ENCODE data around the gene PLCXD3. TPM values are rescaled to one million over a fixed set of nuclear protein-coding genes. Genes with fewer than 3 reads are reported as not detected.

Gene PLCXD3
- not detected in 2 replicates for total RNA-seq

GRCh38 chr5:41510176-41510831 is at the start of gene PLCXD3:
Gene PLCXD3 (minus strand): TSS chr5:41510601. CDS start chr5:41510526, 75 bp downstream.
- Mint-ChIP-seq H3K9me3 (no peaks in the 10 kb centered on the region), H3K4me1 (no peaks in the 10 kb centered on the region), H3K4me3 (no peak within 1 kb of the TSS), H3K36me3 (ENCODE audit: low read depth) (no peaks in the 10 kb centered on the region), H3K27ac (no peak within 1 kb of the TSS), H3K27me3 (peaks cover 33% of the 10 kb centered on the region)
- DNase-seq: no peak
- intact Hi-C loops (cut with micrococcal nuclease): no loop called here

GRCh38 chr5:41559184-41559583 is 48.8 kb upstream of the PLCXD3 start:
- no peak overlapping the region for H3K27ac Mint-ChIP-seq
- H3K27me3 Mint-ChIP-seq: no peaks in the 10 kb centered on the region
- intact Hi-C loops (cut with micrococcal nuclease): no loop called here
- H3K9me3 Mint-ChIP-seq: no peaks in the 10 kb centered on the region
- no peaks in the 10 kb centered on the region for H3K4me1 Mint-ChIP-seq
- DNase-seq: no peak
- no peaks in the 10 kb centered on the region for H3K36me3 Mint-ChIP-seq (ENCODE audit: low read depth)
- no peak overlapping the region for H3K4me3 Mint-ChIP-seq

GRCh38 chr5:41558295-41558694 is 47.9 kb upstream of the PLCXD3 start:
- Mint-ChIP-seq H3K4me3 (no peak overlapping the region), H3K9me3 (no peaks in the 10 kb centered on the region), H3K27me3 (no peaks in the 10 kb centered on the region), H3K4me1 (no peaks in the 10 kb centered on the region), H3K27ac (no peak overlapping the region), H3K36me3 (ENCODE audit: low read depth) (no peaks in the 10 kb centered on the region)
- intact Hi-C loops (cut with micrococcal nuclease): no loop called here
- no peak for DNase-seq

GRCh38 chr5:41547991-41548390 is 37.6 kb upstream of the PLCXD3 start:
- Mint-ChIP-seq H3K27ac (no peak overlapping the region), H3K4me3 (no peak overlapping the region), H3K9me3 (peaks cover 3% of the 10 kb centered on the region), H3K4me1 (no peaks in the 10 kb centered on the region), H3K27me3 (no peaks in the 10 kb centered on the region), H3K36me3 (ENCODE audit: low read depth) (no peaks in the 10 kb centered on the region)
- no peak for DNase-seq
- intact Hi-C loops (cut with micrococcal nuclease): no loop called here

GRCh38 chr5:41542183-41542582 is 31.8 kb upstream of the PLCXD3 start:
- Mint-ChIP-seq H3K27ac (no peak overlapping the region), H3K4me3 (no peak overlapping the region), H3K9me3 (no peaks in the 10 kb centered on the region), H3K4me1 (no peaks in the 10 kb centered on the region), H3K36me3 (ENCODE audit: low read depth) (no peaks in the 10 kb centered on the region), H3K27me3 (no peaks in the 10 kb centered on the region)
- intact Hi-C loops (cut with micrococcal nuclease): no loop called here
- no peak for DNase-seq

GRCh38 chr5:41539454-41539853 is 29.1 kb upstream of the PLCXD3 start:
- no peaks in the 10 kb centered on the region for H3K9me3 Mint-ChIP-seq
- H3K4me1 Mint-ChIP-seq: no peaks in the 10 kb centered on the region
- no peak overlapping the region for H3K27ac Mint-ChIP-seq
- intact Hi-C loops (cut with micrococcal nuclease): no loop called here
- H3K36me3 Mint-ChIP-seq (ENCODE audit: low read depth): no peaks in the 10 kb centered on the region
- H3K4me3 Mint-ChIP-seq: no peak overlapping the region
- no peaks in the 10 kb centered on the region for H3K27me3 Mint-ChIP-seq
- DNase-seq: no peak

GRCh38 chr5:41537581-41537980 is 27.2 kb upstream of the PLCXD3 start:
- H3K27me3 Mint-ChIP-seq: no peaks in the 10 kb centered on the region

GRCh38 chr5:41532485-41532884 is 22.1 kb upstream of the PLCXD3 start:
- no peak overlapping the region for H3K27ac Mint-ChIP-seq
- H3K36me3 Mint-ChIP-seq (ENCODE audit: low read depth): no peaks in the 10 kb centered on the region
- no peak for DNase-seq
- no peaks in the 10 kb centered on the region for H3K27me3 Mint-ChIP-seq
- H3K4me3 Mint-ChIP-seq: no peak overlapping the region
- intact Hi-C loops (cut with micrococcal nuclease): no loop called here
- H3K9me3 Mint-ChIP-seq: no peaks in the 10 kb centered on the region
- no peaks in the 10 kb centered on the region for H3K4me1 Mint-ChIP-seq

More at GRCh38 chr5:41537581-41537980, 27.2 kb upstream of the PLCXD3 start:
- Mint-ChIP-seq H3K27ac (no peak overlapping the region), H3K9me3 (no peaks in the 10 kb centered on the region), H3K4me1 (no peaks in the 10 kb centered on the region), H3K4me3 (no peak overlapping the region), H3K36me3 (ENCODE audit: low read depth) (no peaks in the 10 kb centered on the region)
- intact Hi-C loops (cut with micrococcal nuclease): no loop called here
- no peak for DNase-seq

- Mint-ChIP-seq H3K27ac (no peak overlapping the region), H3K36me3 (ENCODE audit: low read depth) (no peaks in the 10 kb centered on the region), H3K4me1 (no peaks in the 10 kb centered on the region), H3K4me3 (no peak overlapping the region), H3K9me3 (no peaks in the 10 kb centered on the region), H3K27me3 (no peaks in the 10 kb centered on the region)
- intact Hi-C loops (cut with micrococcal nuclease): no loop called here
- DNase-seq: no peak
These were observed 16.9 kb upstream of the PLCXD3 start for GRCh38 chr5:41527201-41527779.

- Mint-ChIP-seq H3K27me3 (no peaks in the 10 kb centered on the region), H3K4me3 (no peak overlapping the region), H3K4me1 (no peaks in the 10 kb centered on the region), H3K9me3 (no peaks in the 10 kb centered on the region), H3K36me3 (ENCODE audit: low read depth) (no peaks in the 10 kb centered on the region), H3K27ac (no peak overlapping the region)
- DNase-seq: no peak
- intact Hi-C loops (cut with micrococcal nuclease): no loop called here
These were observed 16.3 kb upstream of the PLCXD3 start for GRCh38 chr5:41526699-41527098.

GRCh38 chr5:41524174-41524573 is 13.8 kb upstream of the PLCXD3 start:
- DNase-seq: no peak
- intact Hi-C loops (cut with micrococcal nuclease): no loop called here
- Mint-ChIP-seq H3K9me3 (no peaks in the 10 kb centered on the region), H3K27me3 (no peaks in the 10 kb centered on the region), H3K36me3 (ENCODE audit: low read depth) (no peaks in the 10 kb centered on the region), H3K4me1 (no peaks in the 10 kb centered on the region), H3K4me3 (no peak overlapping the region), H3K27ac (no peak overlapping the region)

GRCh38 chr5:41522193-41522786 is 11.9 kb upstream of the PLCXD3 start:
- H3K27me3 Mint-ChIP-seq: no peaks in the 10 kb centered on the region
- H3K27ac Mint-ChIP-seq: no peak overlapping the region
- DNase-seq: no peak
- no peaks in the 10 kb centered on the region for H3K36me3 Mint-ChIP-seq (ENCODE audit: low read depth)
- intact Hi-C loops (cut with micrococcal nuclease): no loop called here
- H3K4me1 Mint-ChIP-seq: no peaks in the 10 kb centered on the region
- no peaks in the 10 kb centered on the region for H3K9me3 Mint-ChIP-seq
- no peak overlapping the region for H3K4me3 Mint-ChIP-seq

- no peak for DNase-seq
- H3K4me3 Mint-ChIP-seq: no peak overlapping the region
- intact Hi-C loops (cut with micrococcal nuclease): no loop called here
- no peaks in the 10 kb centered on the region for H3K9me3 Mint-ChIP-seq
- H3K36me3 Mint-ChIP-seq (ENCODE audit: low read depth): no peaks in the 10 kb centered on the region
- H3K27me3 Mint-ChIP-seq: no peaks in the 10 kb centered on the region
- H3K4me1 Mint-ChIP-seq: no peaks in the 10 kb centered on the region
- no peak overlapping the region for H3K27ac Mint-ChIP-seq
These were observed 9.4 kb upstream of the PLCXD3 start for GRCh38 chr5:41519801-41520200.

GRCh38 chr5:41517909-41518308 is 7.5 kb upstream of the PLCXD3 start:
- H3K36me3 Mint-ChIP-seq (ENCODE audit: low read depth): no peaks in the 10 kb centered on the region

More at GRCh38 chr5:41517909-41518308, 7.5 kb upstream of the PLCXD3 start:
- no peak overlapping the region for H3K27ac Mint-ChIP-seq
- intact Hi-C loops (cut with micrococcal nuclease): no loop called here
- no peaks in the 10 kb centered on the region for H3K9me3 Mint-ChIP-seq
- H3K27me3 Mint-ChIP-seq: no peaks in the 10 kb centered on the region
- DNase-seq: no peak
- H3K4me3 Mint-ChIP-seq: no peak overlapping the region
- H3K4me1 Mint-ChIP-seq: no peaks in the 10 kb centered on the region

All from activated CD4-positive, alpha-beta T cell treated with anti-CD3 and anti-CD28 coated beads, Interleukin-2, amount 10 ng/mL, durations not matched to agents 24 days and 14 days (primary cell).